AG08396 (cell line): ENCODE measurements around the gene HHAT.
"Not testable (repeated sequence)": the region's sequence is repeated elsewhere in the genome, so short reads cannot be mapped to it uniquely, and the experiment has no call there.

Experiments used
- DNase-seq: peaks from one replicate; pipeline ENCODE4 v3.0.0; 2012; ENCODE audit warnings: low spot score, mixed read lengths

The HHAT gene

GRCh38 chr1:210313921-210314320, 14.8 kb upstream of the HHAT start:
- DNase-seq, result no peak

DNA sequence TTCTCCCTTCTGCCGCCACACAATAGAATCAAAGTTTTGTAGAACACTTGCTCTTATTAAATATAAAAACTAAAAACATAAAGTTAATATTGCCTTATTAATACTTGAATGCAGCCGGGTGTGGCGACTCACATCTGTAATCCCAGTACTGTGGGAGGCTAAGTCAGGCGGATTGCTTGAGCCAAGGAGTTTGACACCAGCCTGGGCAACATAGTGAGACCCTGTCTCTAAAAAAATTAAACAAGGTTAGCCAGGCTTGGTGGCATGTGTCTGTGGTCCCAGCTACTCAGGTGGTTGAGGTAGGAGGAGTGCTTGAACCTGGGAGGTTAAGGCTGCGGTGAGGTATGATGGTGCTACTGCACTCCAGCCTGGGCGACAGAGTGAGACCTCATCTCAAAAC, 13.2 kb upstream of the HHAT start:
- no peak for DNase-seq

DNA sequence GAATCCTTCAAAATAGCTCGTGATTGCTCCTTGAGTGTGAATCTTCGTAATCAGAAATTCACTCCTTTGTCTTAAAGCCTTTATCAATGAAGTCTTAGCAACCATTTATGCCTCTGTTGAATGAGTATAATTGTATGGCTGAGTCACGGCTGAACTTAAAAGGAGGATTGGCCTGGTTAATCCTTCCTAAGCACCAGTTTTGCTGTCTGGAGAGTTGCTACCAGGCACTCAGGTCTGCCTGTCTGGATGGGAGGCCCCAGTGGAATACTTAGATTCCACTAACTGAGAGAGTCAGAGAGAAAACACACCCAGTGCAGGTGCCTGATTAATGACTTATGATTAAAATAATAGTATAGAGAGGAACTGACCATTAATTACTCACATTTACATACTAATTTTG, 7.6 kb upstream of the HHAT start:
- no peak for DNase-seq

- DNase-seq, result no peak
Measured at GRCh38 chr1:210321552-210321951, 7.2 kb upstream of the HHAT start.

GRCh38 chr1:210323957-210324356, 4.7 kb upstream of the HHAT start:
- DNase-seq, result no peak

DNA sequence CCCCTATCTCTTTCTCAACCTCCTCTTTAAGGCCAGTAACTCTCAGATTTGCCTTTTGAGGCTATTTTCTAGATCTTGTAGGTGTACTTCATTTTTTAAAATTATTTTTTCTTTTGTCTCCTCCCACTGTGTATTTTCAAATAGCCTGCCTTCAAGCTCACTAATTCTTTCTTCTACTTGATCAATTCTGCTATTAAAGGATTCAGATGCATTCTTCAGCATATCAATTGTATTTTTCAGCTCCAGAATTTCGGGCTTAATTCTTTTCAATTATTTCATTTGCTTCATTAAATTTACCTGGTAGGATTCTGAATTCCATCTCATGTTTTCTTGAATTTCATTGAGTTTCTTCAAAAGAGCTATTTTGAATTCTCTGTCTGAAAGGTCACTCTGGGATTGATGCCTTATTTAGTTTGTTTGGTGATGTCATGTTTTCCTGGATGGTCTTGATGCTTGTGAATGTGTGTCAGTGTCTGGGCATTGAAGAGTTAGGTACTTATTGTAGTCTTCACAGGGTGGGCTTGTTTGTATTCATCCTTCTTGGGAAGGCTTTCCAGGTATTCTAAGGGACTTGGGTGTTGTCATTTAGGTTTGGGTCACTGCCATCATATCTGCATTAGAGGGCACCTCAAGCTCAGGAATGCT, 3.6 kb upstream of the HHAT start:
- no peak for DNase-seq

DNA sequence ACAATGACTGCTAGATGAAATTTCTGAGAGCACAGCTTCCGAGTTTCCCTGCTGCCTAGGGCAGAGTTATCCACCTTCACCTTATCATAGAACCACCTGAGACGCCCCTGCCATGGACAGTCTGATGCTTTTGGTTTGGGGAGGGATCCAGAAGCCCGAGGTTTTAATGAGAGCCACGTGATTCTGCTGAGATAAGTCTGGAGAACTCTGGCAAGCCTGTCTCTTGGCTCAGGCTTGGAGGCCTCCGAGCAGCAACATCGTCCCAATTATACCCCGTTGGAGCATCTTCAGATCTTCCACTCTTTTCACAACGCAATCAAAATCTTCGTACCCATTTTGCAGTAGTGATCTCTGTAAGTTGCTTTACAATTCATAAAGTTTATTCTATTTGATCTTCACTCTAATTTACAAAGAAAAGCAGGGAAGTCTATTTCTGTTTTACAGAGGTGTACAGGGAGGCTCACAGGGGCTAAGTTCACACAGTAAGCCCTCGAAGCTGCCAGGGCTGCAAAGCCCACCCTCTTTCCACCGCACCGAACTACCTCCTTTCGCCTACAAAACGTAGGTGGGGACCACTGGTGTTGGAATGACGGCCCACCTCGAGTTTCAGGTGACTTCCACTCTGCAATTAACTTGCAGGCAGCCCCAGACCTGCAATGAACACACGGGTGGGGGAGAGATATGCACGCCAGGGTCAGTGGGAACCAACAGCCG, 513 bp upstream of the HHAT start:
- DNase-seq, result no peak

GRCh38 chr1:210330279-210330866, 1.7 kb downstream of the HHAT start:
- DNase-seq, result no peak

DNA sequence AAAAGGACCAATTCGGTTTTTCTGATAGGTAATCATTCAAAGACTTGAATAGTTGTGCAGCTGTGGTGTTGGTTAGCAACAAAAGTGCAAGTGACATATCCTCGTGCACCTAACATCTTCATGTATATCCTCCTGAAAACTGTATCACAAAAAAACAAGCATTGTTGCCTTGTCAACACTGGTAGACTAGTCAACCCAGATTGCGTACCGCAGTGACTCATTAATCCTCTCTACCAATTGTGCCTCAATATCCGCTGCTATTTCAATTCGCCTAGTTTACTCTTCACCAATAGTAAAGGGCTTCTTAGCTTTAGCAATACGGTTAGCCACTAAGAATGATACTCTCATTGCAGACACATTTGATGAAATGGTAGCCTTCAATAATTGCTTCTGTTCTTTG, 3.5 kb downstream of the HHAT start:
- DNase-seq, result no peak

DNA sequence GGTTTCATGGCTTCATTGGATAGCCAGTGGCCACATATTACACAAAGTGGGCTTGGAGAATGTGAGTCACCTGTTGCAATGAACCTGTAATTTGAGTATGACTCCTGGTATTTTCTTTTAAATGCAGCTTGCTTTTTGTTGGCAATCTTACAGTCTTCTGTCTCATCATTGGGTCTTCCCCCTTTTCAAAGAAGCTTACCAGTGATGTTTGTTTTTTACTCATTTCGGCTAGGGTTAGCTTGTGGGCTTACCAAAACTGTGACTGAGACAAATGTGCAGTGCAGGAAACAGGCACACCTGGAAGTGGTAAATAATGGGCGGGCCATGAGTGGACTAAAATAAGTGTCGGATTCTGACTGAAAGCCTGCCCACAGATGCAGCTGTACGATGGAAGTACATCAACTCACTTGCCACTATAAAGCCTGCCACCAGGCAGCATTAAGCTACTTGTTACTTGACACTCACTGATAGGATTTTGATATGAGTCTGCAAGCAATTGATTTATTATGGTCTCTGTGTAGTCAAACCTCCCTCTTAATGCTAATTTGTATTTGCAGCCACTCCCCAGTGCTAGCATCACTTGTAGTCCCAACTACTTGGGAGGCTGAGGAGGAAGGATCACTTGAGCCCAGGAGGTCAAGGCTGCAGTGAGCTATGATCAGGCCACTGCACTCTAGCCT, 4.2 kb downstream of the HHAT start:
- no peak for DNase-seq

- no peak for DNase-seq
Measured at GRCh38 chr1:210335001-210335400, 6.3 kb downstream of the HHAT start.

GRCh38 chr1:210336362-210336761, 7.7 kb downstream of the HHAT start:
- no peak for DNase-seq

DNA sequence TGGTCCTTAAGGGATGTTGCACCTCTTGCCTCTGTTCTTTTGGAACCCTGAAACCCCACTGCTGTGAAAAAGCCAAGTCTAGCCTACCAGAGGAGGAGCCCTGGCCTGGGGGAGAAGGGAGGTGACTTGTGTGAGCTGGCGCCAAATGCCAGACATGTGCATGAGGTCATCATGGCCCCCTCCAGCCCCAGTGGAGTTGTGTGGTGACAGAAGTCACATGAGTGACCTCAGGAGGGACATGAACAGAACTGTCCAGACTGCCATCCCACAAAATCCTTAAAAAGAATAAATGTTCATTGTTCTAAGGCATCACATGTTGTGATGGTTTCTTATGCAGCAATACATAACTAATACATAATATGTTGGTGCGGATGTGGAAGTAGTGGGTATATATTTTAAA, 10.8 kb downstream of the HHAT start:
- DNase-seq, result no peak

GRCh38 chr1:210340311-210340710, 11.6 kb downstream of the HHAT start:
- DNase-seq, result no peak

- no peak for DNase-seq
Measured at GRCh38 chr1:210340841-210341240, 12.1 kb downstream of the HHAT start.

DNA sequence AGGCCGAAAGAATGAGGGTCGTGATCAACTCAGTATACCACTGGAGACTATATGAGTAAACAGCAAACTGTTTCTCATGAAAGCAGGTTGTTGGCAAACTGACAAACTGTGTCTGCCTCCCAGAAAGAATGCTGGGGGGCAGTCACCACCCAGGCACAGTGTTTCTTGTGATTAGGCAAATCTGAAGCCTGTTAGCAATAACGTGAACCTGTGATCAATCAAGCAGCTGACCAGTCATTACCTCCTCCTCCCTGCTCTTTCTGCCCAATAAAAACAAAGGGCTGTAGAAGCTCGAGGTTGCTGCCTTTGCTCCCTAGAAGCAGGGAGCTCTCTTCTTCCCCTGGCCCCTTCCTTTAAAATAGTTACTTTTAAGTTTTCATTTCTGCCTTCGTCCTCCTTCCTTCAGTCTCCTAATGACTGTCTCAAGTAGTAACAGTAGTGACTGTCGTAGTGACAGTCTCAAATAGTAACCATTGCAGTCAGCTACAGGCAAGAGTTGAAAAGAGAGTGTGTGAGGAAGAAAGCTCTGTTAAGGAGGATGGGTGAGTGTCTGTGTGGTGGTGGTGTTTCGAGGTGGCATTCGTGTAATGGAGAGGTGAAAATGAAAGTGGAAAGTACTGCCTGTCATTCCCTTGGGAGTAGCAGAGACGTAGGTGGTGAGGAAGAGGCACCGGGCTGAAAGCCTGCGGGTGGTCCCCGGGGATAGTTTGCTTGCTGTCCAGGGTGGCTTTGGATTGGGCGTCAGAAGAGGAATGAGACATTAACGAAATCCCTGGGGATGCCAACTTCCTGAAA, 14.5 kb downstream of the HHAT start:
- no peak for DNase-seq

GRCh38 chr1:210344706-210345105, 16.0 kb downstream of the HHAT start:
- DNase-seq, result no peak

DNA sequence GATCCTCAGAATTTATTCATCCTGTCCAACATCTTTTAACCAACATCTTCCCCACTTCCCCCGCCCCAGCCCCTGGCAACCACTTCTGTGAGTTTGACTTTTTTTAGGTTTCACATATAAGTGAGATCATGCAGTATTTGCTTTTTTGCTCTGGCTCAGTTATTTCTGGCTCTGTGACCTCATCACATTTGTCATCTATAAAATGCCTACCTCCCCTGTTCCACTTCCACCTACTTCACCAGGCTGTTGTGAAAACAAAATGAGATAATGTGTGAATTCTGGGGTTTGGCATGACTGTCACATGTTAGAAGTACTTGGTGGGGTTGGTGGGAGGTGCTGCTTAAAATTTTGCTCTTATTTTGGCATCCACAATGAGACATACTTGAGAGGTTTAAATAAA, 18.4 kb downstream of the HHAT start:
- no peak for DNase-seq

- no peak for DNase-seq
Measured at GRCh38 chr1:210351496-210351895, 22.8 kb downstream of the HHAT start.

DNA sequence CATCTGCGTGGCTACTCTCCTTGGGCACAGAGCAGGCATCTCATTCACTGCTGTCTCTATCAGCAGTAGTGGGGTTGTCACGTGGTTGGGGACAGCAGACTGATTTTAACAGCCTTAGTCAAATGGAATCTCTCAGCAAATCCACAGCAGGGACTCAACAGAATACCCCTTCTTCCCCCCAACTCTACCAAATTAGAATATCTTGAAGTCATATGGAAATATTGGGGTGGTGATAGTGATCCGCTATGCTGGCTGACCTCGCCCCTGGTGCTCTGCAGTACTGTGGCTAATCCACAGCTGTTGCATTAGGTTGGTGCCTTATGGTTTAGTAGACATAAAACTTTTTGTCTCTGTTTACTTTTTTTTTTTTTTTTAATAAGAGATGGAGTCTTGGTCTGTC, 23.9 kb downstream of the HHAT start:
- no peak for DNase-seq

- not testable (repeated sequence) for DNase-seq
Measured at GRCh38 chr1:210354305-210354704, 25.6 kb downstream of the HHAT start.

GRCh38 chr1:210358626-210359025, 29.9 kb downstream of the HHAT start:
- no peak for DNase-seq
